HG02759 (cell line): ENCODE measurements around the gene ABCG1.

ENCODE experiments used
- ATAC-seq: cut with Tn5 transposase; IDR thresholded peaks from one replicate; pipeline ENCODE4 v1.9.1; 2021; ENCODE audit warnings: mild to moderate bottlenecking, moderate library complexity; ENCODE audit not compliant: unreplicated experiment

ABCG1 gene

GRCh38 chr21:42317826-42318746, 99.1 kb downstream of the ABCG1 start:
- ATAC-seq: no peak

- peak; percentile 60 for ATAC-seq
Measured at GRCh38 chr21:42319376-42319775, 100.4 kb downstream of the ABCG1 start.

GRCh38 chr21:42319851-42320572, 101.1 kb downstream of the ABCG1 start:
- peak; percentile 6 for ATAC-seq

- no peak for ATAC-seq
Measured at GRCh38 chr21:42320791-42321190, 101.9 kb downstream of the ABCG1 start.

GRCh38 chr21:42321231-42321630, 102.3 kb downstream of the ABCG1 start:
- no peak for ATAC-seq

- no peak for ATAC-seq
Measured at GRCh38 chr21:42321845-42322244, 102.9 kb downstream of the ABCG1 start.

GRCh38 chr21:42324896-42325295, 106.0 kb downstream of the ABCG1 start:
- ATAC-seq: no peak

GRCh38 chr21:42330380-42331371, 111.7 kb downstream of the ABCG1 start:
- ATAC-seq: no peak

- no peak for ATAC-seq
Measured at GRCh38 chr21:42331660-42332059, 112.7 kb downstream of the ABCG1 start.

GRCh38 chr21:42332557-42333317, 113.8 kb downstream of the ABCG1 start:
- no peak for ATAC-seq

- ATAC-seq: no peak
Measured at GRCh38 chr21:42336054-42336453, 117.1 kb downstream of the ABCG1 start.

GRCh38 chr21:42337276-42337675, 118.3 kb downstream of the ABCG1 start:
- no peak for ATAC-seq

- ATAC-seq: no peak
Measured at GRCh38 chr21:42337830-42338728, 119.1 kb downstream of the ABCG1 start.

- no peak for ATAC-seq
Measured at GRCh38 chr21:42338729-42339715, 120.1 kb downstream of the ABCG1 start.

GRCh38 chr21:42340187-42341050, 121.5 kb downstream of the ABCG1 start:
- no peak for ATAC-seq

GRCh38 chr21:42341776-42342542, 123.0 kb downstream of the ABCG1 start:
- ATAC-seq: no peak
